Stomach (tissue), 4 donors: ENCODE measurements around the gene PRR5L.

ENCODE experiments used
- CTCF ChIP-seq, 7 experiments: fragments of 450-650 bp in 4 of 7; fragments of 200-600 bp in 3 of 7; sonication (generic) in 3 of 7; IDR thresholded peaks; one replicate each; pipeline ENCODE4 v1.5.1; 2016 to 2019; ENCODE audit warnings: antibody characterized with exemption in 7 of 7, control low read depth in 2 of 7, mild to moderate bottlenecking in 1 of 7
- EP300 ChIP-seq: sonication (generic); formaldehyde crosslinking; IDR thresholded peaks from one replicate; pipeline ENCODE4 v1.6.1; 2017; ENCODE audit warnings: antibody characterized with exemption
- POLR2AphosphoS5 ChIP-seq, 3 donors: sonication (generic); formaldehyde crosslinking; IDR thresholded peaks; one replicate each; pipeline ENCODE4 v1.6.1; 2016; ENCODE audit warnings: antibody characterized with exemption in 3 of 3

GRCh38 chr11:36264973-36265344 is 31.1 kb upstream of the PRR5L start:
- no peak for TF ChIP-seq EP300
- no peak for TF ChIP-seq CTCF (IDR thresholded peaks at IDR 0.05)
- TF ChIP-seq POLR2AphosphoS5 (IDR thresholded peaks at IDR 0.05) = no peak
